WTC11 (cell line): ENCODE results near the gene RSPH1. TPM values are rescaled to one million over a fixed set of nuclear protein-coding genes. Genes with fewer than 3 reads are reported as not detected.

Experiments used
- ATAC-seq: fragments of 200-7000 bp; cut with Tn5 transposase; 2 replicates; pipeline ENCODE4 v1.10.0; 2021; ENCODE audit warnings: mild to moderate bottlenecking, moderate library complexity
- CTCF ChIA-PET: fragments of 300-600 bp; sonication (Branson Sonifier 250); formaldehyde crosslinking; loops from one replicate; lab custom pipeline; 2021; ENCODE audit warnings: antibody characterized with exemption; lab: Charles Lee
- POLR2A ChIA-PET: fragments of 350-600 bp; sonication (Branson Sonifier 250); formaldehyde crosslinking; loops from one replicate; lab custom pipeline; 2021; ENCODE audit warnings: antibody characterized with exemption; lab: Charles Lee
- DNase-seq: peaks from one replicate; pipeline ENCODE4 v3.0.0; 2021; ENCODE audit warnings: low spot score
- H3K27ac Mint-ChIP-seq: 2 replicates; pipeline ENCODE4 v1.8.0; 2021; ENCODE audit warnings: mixed read lengths
- H3K27me3 Mint-ChIP-seq: 2 replicates; pipeline ENCODE4 v1.8.0; 2021; ENCODE audit warnings: low read depth, mild to moderate bottlenecking, moderate library complexity, mixed read lengths
- H3K36me3 Mint-ChIP-seq: 2 replicates; pipeline ENCODE4 v1.8.0; 2021; ENCODE audit warnings: mixed read lengths
- H3K4me1 Mint-ChIP-seq: 2 replicates; pipeline ENCODE4 v1.8.0; 2022; ENCODE audit warnings: mixed read lengths
- H3K4me3 Mint-ChIP-seq: 2 replicates; pipeline ENCODE4 v1.8.0; 2021; ENCODE audit warnings: mild to moderate bottlenecking, moderate library complexity, mixed read lengths
- H3K9me3 Mint-ChIP-seq: 2 replicates; pipeline ENCODE4 v1.8.0; 2021; ENCODE audit warnings: mixed read lengths
- CREM ChIP-seq: sonication (generic); formaldehyde crosslinking; IDR thresholded peaks from 2 replicates; pipeline ENCODE4 v1.8.1; 2022; ENCODE audit warnings: mild to moderate bottlenecking, missing genetic modification reagents, moderate library complexity
- ETV6 ChIP-seq: sonication (generic); formaldehyde crosslinking; IDR thresholded peaks from 2 replicates; pipeline ENCODE4 v1.8.1; 2022; ENCODE audit warnings: mild to moderate bottlenecking, missing genetic modification reagents
- FOXJ3 ChIP-seq: sonication (generic); formaldehyde crosslinking; IDR thresholded peaks from 2 replicates; pipeline ENCODE4 v1.9.0; 2021; ENCODE audit warnings: missing genetic modification reagents, mild to moderate bottlenecking, borderline replicate concordance
- NFYB ChIP-seq: sonication (generic); formaldehyde crosslinking; conservative IDR thresholded peaks from 2 replicates; pipeline ENCODE4 v1.8.0; 2022; ENCODE audit warnings: low read depth, missing genetic modification reagents
- OVOL2 ChIP-seq: fragments of 250-450 bp; sonication (Bioruptor Pico); IDR thresholded peaks from 2 replicates; pipeline ENCODE4 v1.9.0; 2021; ENCODE audit warnings: mild to moderate bottlenecking, borderline replicate concordance
- RORB ChIP-seq: fragments of 250-450 bp; sonication (Bioruptor Pico); IDR thresholded peaks from 2 replicates; pipeline ENCODE4 v1.9.0; 2021; ENCODE audit warnings: mild to moderate bottlenecking
- SMAD3 ChIP-seq: sonication (generic); formaldehyde crosslinking; IDR thresholded peaks from 2 replicates; pipeline ENCODE4 v1.8.0; 2022; ENCODE audit warnings: missing genetic modification reagents, mild to moderate bottlenecking, borderline replicate concordance
- SMAD4 ChIP-seq: sonication (generic); formaldehyde crosslinking; IDR thresholded peaks from 2 replicates; pipeline ENCODE4 v1.8.0; 2022; ENCODE audit warnings: mild to moderate bottlenecking, missing genetic modification reagents
- ZNF138 ChIP-seq: sonication (generic); formaldehyde crosslinking; conservative IDR thresholded peaks from 2 replicates; pipeline ENCODE4 v1.8.1; 2022; ENCODE audit warnings: mild to moderate bottlenecking, moderate library complexity, missing genetic modification reagents
- ZNF423 ChIP-seq: fragments of 250-450 bp; sonication (Bioruptor Pico); IDR thresholded peaks from 2 replicates; pipeline ENCODE4 v2.1.2; 2022; ENCODE audit warnings: mild to moderate bottlenecking, moderate library complexity
- ZNF671 ChIP-seq: fragments of 250-450 bp; sonication (Bioruptor Pico); IDR thresholded peaks from 2 replicates; pipeline ENCODE4 v1.8.0; 2021; ENCODE audit warnings: mild to moderate bottlenecking
- total RNA-seq: library from RNA; stranded (reverse); gene quantifications from 3 replicates; pipeline ENCODE4 v1.2.3, GENCODE V29; 2021
- TF ChIP-seq, protein P1 (sequence below): sonication (generic); formaldehyde crosslinking; IDR thresholded peaks from 2 replicates; pipeline ENCODE4 v1.8.0; 2022; ENCODE audit warnings: mild to moderate bottlenecking, missing genetic modification reagents
- TF ChIP-seq, protein P2 (sequence below): sonication (generic); formaldehyde crosslinking; IDR thresholded peaks from 2 replicates; pipeline ENCODE4 v1.8.0; 2022; ENCODE audit warnings: mild to moderate bottlenecking, missing genetic modification reagents
- TF ChIP-seq, protein P3 (sequence below): sonication (generic); formaldehyde crosslinking; IDR thresholded peaks from 2 replicates; pipeline ENCODE4 v1.8.1; 2023; ENCODE audit warnings: mild to moderate bottlenecking, missing genetic modification reagents, moderate library complexity
- TF ChIP-seq, protein P4 (sequence below): fragments of 250-450 bp; sonication (Bioruptor Pico); IDR thresholded peaks from 2 replicates; pipeline ENCODE4 v1.8.0; 2021; ENCODE audit warnings: mild to moderate bottlenecking
- TF ChIP-seq, protein P5 (sequence below): fragments of 200-600 bp; IDR thresholded peaks from 2 replicates; pipeline ENCODE4 v1.8.0; 2022; ENCODE audit warnings: antibody characterized with exemption
- TF ChIP-seq, protein P6 (sequence below): fragments of 250-450 bp; sonication (Bioruptor Pico); conservative IDR thresholded peaks from 2 replicates; pipeline ENCODE4 v1.9.0; 2021; ENCODE audit warnings: mild to moderate bottlenecking

Gene RSPH1
- total RNA-seq, 1 experiment from 2014 or later, result 0.11 TPM

DNA sequence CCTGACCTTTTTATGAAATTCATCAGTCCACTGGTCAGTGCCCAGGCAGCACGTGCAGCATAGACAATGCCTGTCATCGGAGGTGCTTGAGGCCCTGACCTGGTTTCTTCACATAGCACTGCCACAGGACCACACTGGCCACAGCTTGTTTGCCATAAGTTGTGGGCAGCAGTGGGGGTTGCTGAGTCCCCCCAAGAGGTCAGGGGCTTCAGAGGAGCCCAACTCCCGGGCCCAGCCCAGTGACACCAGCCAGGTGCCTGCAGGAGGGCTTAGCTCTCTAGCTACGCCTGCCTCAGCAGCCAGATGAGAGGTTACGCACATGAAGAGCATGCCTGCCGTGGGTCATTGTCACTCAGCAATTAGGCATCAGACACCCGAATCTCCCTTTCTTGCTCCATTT lies 50.7 kb downstream of the RSPH1 start (continued):
- TF ChIP-seq, protein P1, sequence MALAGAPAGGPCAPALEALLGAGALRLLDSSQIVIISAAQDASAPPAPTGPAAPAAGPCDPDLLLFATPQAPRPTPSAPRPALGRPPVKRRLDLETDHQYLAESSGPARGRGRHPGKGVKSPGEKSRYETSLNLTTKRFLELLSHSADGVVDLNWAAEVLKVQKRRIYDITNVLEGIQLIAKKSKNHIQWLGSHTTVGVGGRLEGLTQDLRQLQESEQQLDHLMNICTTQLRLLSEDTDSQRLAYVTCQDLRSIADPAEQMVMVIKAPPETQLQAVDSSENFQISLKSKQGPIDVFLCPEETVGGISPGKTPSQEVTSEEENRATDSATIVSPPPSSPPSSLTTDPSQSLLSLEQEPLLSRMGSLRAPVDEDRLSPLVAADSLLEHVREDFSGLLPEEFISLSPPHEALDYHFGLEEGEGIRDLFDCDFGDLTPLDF (CRISPR knock-in tag), result no peak
- no peak for TF ChIP-seq SMAD4

DNA sequence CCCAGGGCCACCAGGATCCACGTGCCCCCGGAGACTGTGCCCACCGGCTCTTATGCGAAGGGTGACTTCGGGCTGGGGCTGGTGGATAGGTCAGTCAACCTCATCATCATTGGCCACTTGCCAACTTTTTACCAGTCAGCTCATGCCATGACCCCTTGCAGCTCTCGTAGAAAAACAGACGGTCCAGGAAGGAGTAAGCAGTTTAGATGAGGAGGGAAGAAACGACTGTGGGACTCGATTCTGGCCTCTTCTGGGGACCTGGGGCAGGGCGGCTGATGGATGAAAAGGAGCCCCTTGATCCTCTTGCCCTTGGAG lies 51.3 kb downstream of the RSPH1 start:
- ChIA-PET POLR2A (no interaction called here), CTCF (interaction anchor here (0.6 to 3.0 kb wide), 2 partner anchors 63 to 84 kb away, joined by 3 to 9 read pairs; no protein-coding TSS in a partner anchor)
- Mint-ChIP-seq H3K27ac (no peak overlapping the region), H3K4me1 (peaks cover under 1% of the 10 kb centered on the region), H3K4me3 (no peak overlapping the region), H3K9me3 (no peaks in the 10 kb centered on the region), H3K36me3 (no peaks in the 10 kb centered on the region), H3K27me3 (no peaks in the 10 kb centered on the region; the same call in 1 of the 2 replicates)
- DNase-seq (no peak), ATAC-seq (no peak)
- TF ChIP-seq FOXJ3 (CRISPR knock-in tag), result no peak
- TF ChIP-seq ZNF423 (CRISPR knock-in tag), result no peak
- TF ChIP-seq, protein P2, sequence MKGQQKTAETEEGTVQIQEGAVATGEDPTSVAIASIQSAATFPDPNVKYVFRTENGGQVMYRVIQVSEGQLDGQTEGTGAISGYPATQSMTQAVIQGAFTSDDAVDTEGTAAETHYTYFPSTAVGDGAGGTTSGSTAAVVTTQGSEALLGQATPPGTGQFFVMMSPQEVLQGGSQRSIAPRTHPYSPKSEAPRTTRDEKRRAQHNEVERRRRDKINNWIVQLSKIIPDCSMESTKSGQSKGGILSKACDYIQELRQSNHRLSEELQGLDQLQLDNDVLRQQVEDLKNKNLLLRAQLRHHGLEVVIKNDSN, result no peak
- TF ChIP-seq, protein P3, sequence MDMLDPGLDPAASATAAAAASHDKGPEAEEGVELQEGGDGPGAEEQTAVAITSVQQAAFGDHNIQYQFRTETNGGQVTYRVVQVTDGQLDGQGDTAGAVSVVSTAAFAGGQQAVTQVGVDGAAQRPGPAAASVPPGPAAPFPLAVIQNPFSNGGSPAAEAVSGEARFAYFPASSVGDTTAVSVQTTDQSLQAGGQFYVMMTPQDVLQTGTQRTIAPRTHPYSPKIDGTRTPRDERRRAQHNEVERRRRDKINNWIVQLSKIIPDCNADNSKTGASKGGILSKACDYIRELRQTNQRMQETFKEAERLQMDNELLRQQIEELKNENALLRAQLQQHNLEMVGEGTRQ, result no peak
- TF ChIP-seq OVOL2 (CRISPR knock-in tag), result no peak
- TF ChIP-seq, protein P4, sequence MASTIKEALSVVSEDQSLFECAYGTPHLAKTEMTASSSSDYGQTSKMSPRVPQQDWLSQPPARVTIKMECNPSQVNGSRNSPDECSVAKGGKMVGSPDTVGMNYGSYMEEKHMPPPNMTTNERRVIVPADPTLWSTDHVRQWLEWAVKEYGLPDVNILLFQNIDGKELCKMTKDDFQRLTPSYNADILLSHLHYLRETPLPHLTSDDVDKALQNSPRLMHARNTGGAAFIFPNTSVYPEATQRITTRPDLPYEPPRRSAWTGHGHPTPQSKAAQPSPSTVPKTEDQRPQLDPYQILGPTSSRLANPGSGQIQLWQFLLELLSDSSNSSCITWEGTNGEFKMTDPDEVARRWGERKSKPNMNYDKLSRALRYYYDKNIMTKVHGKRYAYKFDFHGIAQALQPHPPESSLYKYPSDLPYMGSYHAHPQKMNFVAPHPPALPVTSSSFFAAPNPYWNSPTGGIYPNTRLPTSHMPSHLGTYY (CRISPR knock-in tag), result no peak
- TF ChIP-seq, protein P5, sequence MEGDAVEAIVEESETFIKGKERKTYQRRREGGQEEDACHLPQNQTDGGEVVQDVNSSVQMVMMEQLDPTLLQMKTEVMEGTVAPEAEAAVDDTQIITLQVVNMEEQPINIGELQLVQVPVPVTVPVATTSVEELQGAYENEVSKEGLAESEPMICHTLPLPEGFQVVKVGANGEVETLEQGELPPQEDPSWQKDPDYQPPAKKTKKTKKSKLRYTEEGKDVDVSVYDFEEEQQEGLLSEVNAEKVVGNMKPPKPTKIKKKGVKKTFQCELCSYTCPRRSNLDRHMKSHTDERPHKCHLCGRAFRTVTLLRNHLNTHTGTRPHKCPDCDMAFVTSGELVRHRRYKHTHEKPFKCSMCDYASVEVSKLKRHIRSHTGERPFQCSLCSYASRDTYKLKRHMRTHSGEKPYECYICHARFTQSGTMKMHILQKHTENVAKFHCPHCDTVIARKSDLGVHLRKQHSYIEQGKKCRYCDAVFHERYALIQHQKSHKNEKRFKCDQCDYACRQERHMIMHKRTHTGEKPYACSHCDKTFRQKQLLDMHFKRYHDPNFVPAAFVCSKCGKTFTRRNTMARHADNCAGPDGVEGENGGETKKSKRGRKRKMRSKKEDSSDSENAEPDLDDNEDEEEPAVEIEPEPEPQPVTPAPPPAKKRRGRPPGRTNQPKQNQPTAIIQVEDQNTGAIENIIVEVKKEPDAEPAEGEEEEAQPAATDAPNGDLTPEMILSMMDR, result no peak
- no peak for TF ChIP-seq ETV6
- TF ChIP-seq ZNF138 (CRISPR knock-in tag), result no peak
- no peak for TF ChIP-seq SMAD3
- TF ChIP-seq, protein P6, sequence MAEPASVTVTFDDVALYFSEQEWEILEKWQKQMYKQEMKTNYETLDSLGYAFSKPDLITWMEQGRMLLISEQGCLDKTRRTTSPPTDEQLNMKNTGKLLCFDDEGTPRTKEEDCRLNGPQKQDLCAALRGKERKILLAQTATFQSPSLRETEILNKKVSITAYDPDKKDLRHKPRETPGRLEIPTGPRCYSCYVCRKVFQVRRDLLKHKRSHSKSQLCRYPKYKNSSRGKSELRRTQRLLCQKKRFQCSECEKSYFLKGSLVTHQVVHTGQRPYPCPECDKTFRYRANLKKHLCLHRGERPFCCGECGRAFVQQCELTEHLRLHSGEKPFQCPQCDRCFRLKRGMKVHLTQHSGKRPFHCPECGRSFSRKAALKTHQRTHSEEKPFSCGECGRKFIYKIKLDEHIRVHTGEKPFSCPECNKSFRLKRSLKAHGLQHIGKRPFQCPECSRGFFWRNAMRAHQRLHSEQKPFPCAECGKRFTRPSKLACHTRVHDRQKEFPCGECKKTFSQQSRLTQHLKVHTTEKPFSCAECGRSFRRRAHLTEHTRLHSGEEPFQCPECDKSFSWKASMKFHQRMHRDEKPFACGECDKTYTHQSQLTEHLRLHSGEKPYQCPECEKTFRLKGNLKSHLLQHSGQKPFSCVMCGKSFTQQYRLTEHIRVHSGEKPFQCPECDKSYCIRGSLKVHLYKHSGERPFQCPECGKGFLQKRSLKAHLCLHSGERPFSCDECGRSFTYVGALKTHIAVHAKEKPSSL (CRISPR knock-in tag), result no peak

DNA sequence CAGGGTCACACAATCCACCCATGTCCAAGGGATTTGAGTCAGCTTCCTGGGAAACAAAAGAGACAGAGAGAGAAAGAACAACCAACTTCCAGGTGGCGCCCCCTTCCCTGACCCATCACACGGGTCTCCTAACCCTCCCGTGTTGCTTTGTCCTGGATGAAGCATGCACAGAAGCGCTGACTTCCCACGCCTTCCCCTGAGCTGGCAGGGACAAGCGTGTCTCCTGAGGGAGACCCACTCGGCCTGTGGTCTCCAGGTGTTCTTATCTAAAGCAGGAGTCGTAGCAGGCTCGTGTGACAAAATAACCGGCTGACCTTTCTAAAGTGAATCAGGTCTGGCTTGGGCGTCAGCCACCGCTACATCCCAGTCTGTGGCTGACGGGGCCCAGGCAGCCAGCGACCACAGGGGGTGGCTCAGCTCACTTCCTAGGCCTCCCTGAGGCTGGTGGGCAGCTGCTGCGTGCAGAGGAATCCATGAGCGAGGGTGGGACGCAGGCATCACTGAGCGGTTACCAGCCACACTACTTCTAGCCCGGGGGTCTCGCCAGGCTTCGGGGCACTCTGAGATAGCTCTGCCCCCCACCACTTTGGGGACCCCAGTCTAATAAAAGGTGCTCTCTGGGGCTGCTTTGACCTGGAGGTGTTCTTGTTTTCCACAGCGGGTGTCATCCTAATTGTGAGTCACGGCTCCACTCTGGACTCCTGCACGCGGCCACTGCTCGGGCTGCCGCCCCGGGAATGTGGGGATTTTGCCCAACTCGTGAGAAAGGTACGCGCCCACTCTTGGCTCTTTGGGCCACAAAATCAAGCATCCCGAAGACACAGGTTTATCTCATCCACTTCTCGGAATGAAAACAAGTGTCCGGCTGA lies 51.9 kb downstream of the RSPH1 start:
- no peak for ATAC-seq
- TF ChIP-seq CREM (CRISPR knock-in tag) (no peak), NFYB (CRISPR knock-in tag) (no peak), ZNF671 (no peak), SMAD4 (no peak), RORB (CRISPR knock-in tag) (no peak)
- TF ChIP-seq, protein P6 (CRISPR knock-in tag), result no peak
- TF ChIP-seq, all 79 proteins: peak for 0
- Mint-ChIP-seq H3K27me3 (no peaks in the 10 kb centered on the region; the same call in 1 of the 2 replicates), H3K9me3 (no peaks in the 10 kb centered on the region), H3K4me3 (no peak overlapping the region), H3K36me3 (no peaks in the 10 kb centered on the region), H3K27ac (no peak overlapping the region), H3K4me1 (no peaks in the 10 kb centered on the region)
- ChIA-PET POLR2A (no interaction called here), CTCF (interaction anchor here (0.6 to 3.0 kb wide), 3 partner anchors 63 to 104 kb away, joined by 3 to 9 read pairs (median 8); no protein-coding TSS in a partner anchor)
- no peak for DNase-seq
